Natural killer cell (primary cell): ENCODE measurements around the gene LMNTD2. TPM values are rescaled to one million over a fixed set of nuclear protein-coding genes. Genes with fewer than 3 reads are reported as not detected.
A peak's percentile ranks its signal among the peaks of the same experiment; 100 is the strongest.
"Not testable (repeated sequence)": the region's sequence is repeated elsewhere in the genome, so short reads cannot be mapped to it uniquely, and the experiment has no call there.

Source experiments
- ATAC-seq, 3 donors: fragments of 150-1000 bp in 2 of 3; fragments of 200-7000 bp in 1 of 3; cut with Tn5 transposase; 1 replicate in 1 of 3; 2 replicates in 2 of 3; pipeline ENCODE4 v1.10.0; 2021; ENCODE audit warnings: mild to moderate bottlenecking in 2 of 3, moderate library complexity in 2 of 3
- DNase-seq, 2 donors: peaks; one replicate each; pipeline versions ENCODE4 v3.0.0 to v3.0.0-alpha.2; 2013 to 2021; ENCODE audit warnings: mixed read lengths in 1 of 2
- H3K27ac ChIP-seq: one replicate; pipeline ENCODE4 v1.5.1; 2013; ENCODE audit warnings: mild to moderate bottlenecking, low read length
- H3K27me3 ChIP-seq: one replicate; pipeline ENCODE4 v1.6.1; 2013; ENCODE audit warnings: low read length; ENCODE audit not compliant: control insufficient read depth, insufficient read depth
- H3K36me3 ChIP-seq: one replicate; pipeline ENCODE4 v1.6.1; 2013; ENCODE audit warnings: low read length; ENCODE audit not compliant: control insufficient read depth, insufficient read depth
- H3K4me1 ChIP-seq: one replicate; pipeline ENCODE4 v1.6.1; 2013; ENCODE audit warnings: low read length; ENCODE audit not compliant: control insufficient read depth, insufficient read depth
- H3K4me3 ChIP-seq: one replicate; pipeline ENCODE4 v1.5.1; 2013; ENCODE audit warnings: low read length
- H3K9me3 ChIP-seq: one replicate; pipeline ENCODE4 v1.6.1; 2013; ENCODE audit warnings: low read length; ENCODE audit not compliant: control insufficient read depth, insufficient read depth
- H3K27ac Mint-ChIP-seq, 2 donors: one replicate each; pipeline ENCODE4 v1.8.0; 2022; ENCODE audit warnings: mild to moderate bottlenecking in 2 of 2, mixed read lengths in 2 of 2, moderate library complexity in 1 of 2
- H3K27me3 Mint-ChIP-seq, 2 donors: one replicate each; pipeline ENCODE4 v1.8.0; 2022; ENCODE audit warnings: low read depth in 2 of 2, mixed read lengths in 2 of 2
- H3K36me3 Mint-ChIP-seq: one replicate; pipeline ENCODE4 v1.8.0; 2022; ENCODE audit warnings: mixed read lengths
- H3K4me1 Mint-ChIP-seq, 2 donors: one replicate each; pipeline ENCODE4 v1.8.0; 2022; ENCODE audit warnings: mixed read lengths in 2 of 2
- H3K4me3 Mint-ChIP-seq: one replicate; pipeline ENCODE4 v1.8.0; 2022; ENCODE audit warnings: mild to moderate bottlenecking, moderate library complexity, mixed read lengths
- H3K9me3 Mint-ChIP-seq, 2 donors: one replicate each; pipeline ENCODE4 v1.8.0; 2022; ENCODE audit warnings: mixed read lengths in 2 of 2
- WGBS: methylation state at CpG from one replicate; pipeline ENCODE4 v1.1.7; 2013; ENCODE audit warnings: missing lambda C conversion rate; ENCODE audit not compliant: insufficient coverage; 5-methylcytosine and 5-hydroxymethylcytosine counted together
- intact Hi-C: fragments of 100-400 bp; cut with micrococcal nuclease; formaldehyde crosslinking; loops from one replicate; pipeline ENCODE4 v1.14.2; 2022
- total RNA-seq, 4 donors: library from RNA; stranded (reverse); fragments of 120-200 nt in 1 of 4; gene quantifications; one replicate each; pipeline versions ENCODE4 v1.2.3 to v1.2.4, GENCODE V29; 2013 to 2022
- TF ChIP-seq, protein P1 (sequence below): fragments of 200-600 bp; IDR thresholded peaks from one replicate; pipeline ENCODE4 v1.8.0; 2022; ENCODE audit warnings: antibody characterized with exemption

Gene LMNTD2
- total RNA-seq, 3 donors from 2014 or later (not counting 1 experiment from before 2014, with no cell fraction given): 3.5 to 5.2 (median 5.0) TPM

DNA sequence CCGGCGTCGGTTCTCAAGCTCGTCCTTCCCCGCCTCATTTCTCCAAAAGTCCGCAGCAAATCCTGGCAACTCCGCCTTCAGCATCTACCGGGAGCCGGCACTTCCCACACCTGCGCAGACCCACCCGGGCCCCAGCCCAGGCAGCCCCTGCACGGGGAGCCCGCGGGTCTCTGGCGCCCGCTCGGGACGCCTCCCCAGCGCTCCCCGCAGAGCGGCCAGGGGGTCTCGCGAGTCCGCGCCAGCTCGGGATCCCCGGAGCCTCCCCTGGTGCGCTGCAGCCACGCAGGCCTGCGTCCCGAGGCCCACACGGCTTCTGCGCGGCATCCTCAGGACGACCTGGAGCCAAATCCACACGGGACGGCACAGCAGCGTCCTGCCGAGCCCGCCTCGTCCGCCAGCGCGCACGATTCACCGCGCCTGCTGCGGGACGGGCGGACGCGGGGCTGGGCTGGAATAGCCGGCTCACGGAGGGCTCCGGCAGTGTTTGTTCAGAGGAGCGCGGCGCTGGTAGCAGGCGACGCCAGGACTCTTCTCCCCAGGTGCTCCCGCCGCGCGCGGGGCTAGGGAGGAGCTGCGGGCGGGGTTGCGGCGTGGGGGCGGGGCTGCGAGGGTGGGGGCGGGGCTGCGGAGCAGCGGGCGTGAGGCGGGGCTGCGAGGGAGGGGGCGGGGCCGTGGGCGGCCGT is 14.9 kb upstream of the LMNTD2 start:
- Histone ChIP-seq H3K4me3 (peak overlapping the region; percentile 30), H3K4me1 (peaks cover 44% of the 10 kb centered on the region), H3K36me3 (no peaks in the 10 kb centered on the region), H3K27me3 (peaks cover 3% of the 10 kb centered on the region), H3K27ac (no peak overlapping the region), H3K9me3 (no peaks in the 10 kb centered on the region)
- ATAC-seq: no peak
- TF ChIP-seq, protein P1, sequence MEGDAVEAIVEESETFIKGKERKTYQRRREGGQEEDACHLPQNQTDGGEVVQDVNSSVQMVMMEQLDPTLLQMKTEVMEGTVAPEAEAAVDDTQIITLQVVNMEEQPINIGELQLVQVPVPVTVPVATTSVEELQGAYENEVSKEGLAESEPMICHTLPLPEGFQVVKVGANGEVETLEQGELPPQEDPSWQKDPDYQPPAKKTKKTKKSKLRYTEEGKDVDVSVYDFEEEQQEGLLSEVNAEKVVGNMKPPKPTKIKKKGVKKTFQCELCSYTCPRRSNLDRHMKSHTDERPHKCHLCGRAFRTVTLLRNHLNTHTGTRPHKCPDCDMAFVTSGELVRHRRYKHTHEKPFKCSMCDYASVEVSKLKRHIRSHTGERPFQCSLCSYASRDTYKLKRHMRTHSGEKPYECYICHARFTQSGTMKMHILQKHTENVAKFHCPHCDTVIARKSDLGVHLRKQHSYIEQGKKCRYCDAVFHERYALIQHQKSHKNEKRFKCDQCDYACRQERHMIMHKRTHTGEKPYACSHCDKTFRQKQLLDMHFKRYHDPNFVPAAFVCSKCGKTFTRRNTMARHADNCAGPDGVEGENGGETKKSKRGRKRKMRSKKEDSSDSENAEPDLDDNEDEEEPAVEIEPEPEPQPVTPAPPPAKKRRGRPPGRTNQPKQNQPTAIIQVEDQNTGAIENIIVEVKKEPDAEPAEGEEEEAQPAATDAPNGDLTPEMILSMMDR: no peak
- 1% methylated on average over 63 of the region's 81 CpGs for WGBS
- Mint-ChIP-seq H3K27ac (peak overlapping the region in 1 of 2 donors; percentile 93), H3K36me3 (no peaks in the 10 kb centered on the region), H3K4me3 (peak overlapping the region; percentile 86), H3K27me3 (peaks cover 0 to 10% of the 10 kb centered on the region in 2 donors), H3K4me1 (peaks cover 34 to 47% of the 10 kb centered on the region in 2 donors), H3K9me3 (no peaks in the 10 kb centered on the region)
- intact Hi-C loops: loop anchor here (5.0 kb wide), 1 partner anchor 42 kb away; the partner anchor contains the start of gene IRF7
- DNase-seq: no peak

DNA sequence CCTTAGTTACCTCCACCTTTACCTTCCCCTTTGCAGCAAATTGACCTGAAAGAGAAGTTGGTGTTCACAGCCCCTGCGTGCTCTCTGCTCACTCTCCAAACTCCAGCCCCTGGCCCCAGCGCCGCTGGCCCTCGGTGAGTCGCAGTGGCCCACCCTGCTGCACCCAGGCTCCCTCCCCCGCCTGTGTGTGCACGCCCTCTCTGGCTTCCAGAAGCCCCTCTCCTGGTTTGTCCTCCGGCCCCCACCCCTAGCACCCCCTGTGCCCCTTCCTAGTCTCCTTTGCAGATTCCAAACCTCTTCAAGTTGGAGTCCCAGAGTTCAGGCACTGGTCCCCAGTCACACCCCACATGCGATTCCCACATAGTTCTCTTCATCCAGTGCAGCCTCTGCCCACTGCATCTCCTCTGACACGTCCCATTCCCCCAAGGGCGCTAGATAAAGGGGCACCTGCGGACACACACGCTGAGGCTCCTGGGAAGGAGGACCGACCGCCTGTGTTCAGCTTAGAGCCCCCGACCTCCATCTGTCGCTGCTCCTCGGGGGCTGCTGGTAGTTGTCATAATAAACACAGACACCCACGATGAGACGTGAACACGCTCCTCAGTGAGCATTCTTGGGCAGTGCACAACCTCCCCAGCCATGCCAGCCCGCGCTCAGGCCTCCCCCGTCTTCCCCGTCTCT is 14.2 kb upstream of the LMNTD2 start:
- TF ChIP-seq, protein P1: no peak
- 33% methylated on average over 25 of the region's 25 CpGs for WGBS
- H3K27me3 ChIP-seq: peaks cover 3% of the 10 kb centered on the region
- Mint-ChIP-seq H3K27ac (peak overlapping the region in 1 of 2 donors; percentile 93), H3K27me3 (peaks cover 0 to 10% of the 10 kb centered on the region in 2 donors), H3K4me3 (peak overlapping the region; percentile 86), H3K36me3 (no peaks in the 10 kb centered on the region), H3K9me3 (no peaks in the 10 kb centered on the region), H3K4me1 (peaks cover 28 to 40% of the 10 kb centered on the region in 2 donors)
- no peak overlapping the region for H3K4me3 ChIP-seq
- no peaks in the 10 kb centered on the region for H3K36me3 ChIP-seq
- ATAC-seq (no peak), DNase-seq (peak in 1 of 2 donors; percentile 53)
- intact Hi-C loops: loop anchor here (5.0 kb wide), 2 partner anchors 43 to 187 kb away; partner anchors contain the start of gene IRF7
- H3K4me1 ChIP-seq: peaks cover 40% of the 10 kb centered on the region
- H3K9me3 ChIP-seq: no peaks in the 10 kb centered on the region
- H3K27ac ChIP-seq: no peak overlapping the region

DNA sequence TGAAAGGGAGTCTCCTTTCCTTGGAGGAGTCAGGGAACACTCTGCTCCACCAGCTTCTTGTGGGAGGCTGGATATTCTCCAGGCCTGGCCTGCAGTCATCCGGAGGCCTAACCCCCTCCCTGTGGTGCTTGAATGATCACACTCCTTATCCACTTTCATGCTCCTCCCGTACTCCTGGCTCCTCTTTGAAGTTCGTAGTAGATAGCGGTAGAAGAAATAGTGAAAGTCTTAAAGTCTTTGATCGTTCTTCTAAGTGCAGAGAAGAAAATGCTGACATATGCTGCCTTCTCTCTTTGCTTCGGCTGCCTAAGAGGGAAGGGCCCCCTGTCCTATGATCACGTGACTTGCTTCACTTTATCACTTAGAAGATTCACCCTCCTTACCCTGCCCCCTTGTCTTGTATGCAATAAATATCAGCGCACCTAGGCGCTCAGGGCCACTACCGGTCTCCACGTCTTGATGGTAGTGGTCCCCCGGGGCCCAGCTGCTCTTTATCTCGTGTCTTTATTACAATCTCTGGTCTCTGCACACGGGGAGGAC is 13.6 kb upstream of the LMNTD2 start:
- H3K4me3 ChIP-seq, H3K27me3 ChIP-seq, H3K36me3 Mint-ChIP-seq, H3K36me3 ChIP-seq, ATAC-seq, H3K27ac Mint-ChIP-seq, H3K27ac ChIP-seq, H3K9me3 ChIP-seq, H3K9me3 Mint-ChIP-seq: not testable (repeated sequence)
- peak in 1 of 2 donors; percentile 57 for DNase-seq
- peaks cover 0 to 10% of the 10 kb centered on the region in 2 donors for H3K27me3 Mint-ChIP-seq
- intact Hi-C loops: loop anchor here (5.0 kb wide), 1 partner anchor 187 kb away; no protein-coding TSS in a partner anchor
- 52% methylated on average over 12 of the region's 14 CpGs for WGBS
- H3K4me1 ChIP-seq: peaks cover 40% of the 10 kb centered on the region
- peaks cover 21 to 36% of the 10 kb centered on the region in 2 donors for H3K4me1 Mint-ChIP-seq
- H3K4me3 Mint-ChIP-seq: peak overlapping the region; percentile 86
